Measurements from ENCODE around the gene CDK8. TPM values are rescaled to one million over a fixed set of nuclear protein-coding genes. Genes with fewer than 3 reads are reported as not detected.

CDK8 gene
- total RNA-seq, 3 donors from 2014 or later: 13.3 to 15.4 (median 13.8) TPM

- TF ChIP-seq POLR2A (IDR thresholded peaks at IDR 0.05) (no peak), POLR2AphosphoS5 (IDR thresholded peaks at IDR 0.05) (no peak), CTCF (IDR thresholded peaks at IDR 0.05) (no peak)
- Histone ChIP-seq H3K9me3 (no peaks in the 10 kb centered on the region), H3K4me1 (no peaks in the 10 kb centered on the region), H3K36me3 (peaks cover 7% of the 10 kb centered on the region), H3K27ac (no peak overlapping the region), H3K27me3 (no peaks in the 10 kb centered on the region), H3K4me3 (no peak overlapping the region)
- no peak for DNase-seq (ENCODE audit: low spot score in 2 of 2)
- intact Hi-C loops (cut with DNase I; ENCODE audit: low total_unique reads): no loop called here
These were observed 95.0 kb downstream of the CDK8 start for GRCh38 chr13:26348966-26349365.

GRCh38 chr13:26362261-26362660 lies 108.3 kb downstream of the CDK8 start:
- Histone ChIP-seq H3K27ac (no peak overlapping the region), H3K4me3 (no peak overlapping the region), H3K9me3 (no peaks in the 10 kb centered on the region), H3K4me1 (no peaks in the 10 kb centered on the region), H3K36me3 (no peaks in the 10 kb centered on the region), H3K27me3 (no peaks in the 10 kb centered on the region)
- intact Hi-C loops (cut with DNase I; ENCODE audit: low total_unique reads): no loop called here
- TF ChIP-seq CTCF (IDR thresholded peaks at IDR 0.05) (no peak), POLR2AphosphoS5 (IDR thresholded peaks at IDR 0.05) (no peak), POLR2A (IDR thresholded peaks at IDR 0.05) (no peak)
- no peak for DNase-seq (ENCODE audit: low spot score in 2 of 2)

- no peak overlapping the region for H3K27ac ChIP-seq
- no peaks in the 10 kb centered on the region for H3K36me3 ChIP-seq
- DNase-seq (ENCODE audit: low spot score in 2 of 2): no peak
These were observed 116.6 kb downstream of the CDK8 start for GRCh38 chr13:26370553-26370952.

GRCh38 chr13:26372747-26373146 lies 118.8 kb downstream of the CDK8 start:
- H3K4me1 ChIP-seq: no peaks in the 10 kb centered on the region
- no peak overlapping the region for H3K4me3 ChIP-seq
- intact Hi-C loops (cut with DNase I; ENCODE audit: low total_unique reads): no loop called here
- H3K9me3 ChIP-seq: no peaks in the 10 kb centered on the region
- no peaks in the 10 kb centered on the region for H3K27me3 ChIP-seq
- DNase-seq (ENCODE audit: low spot score in 2 of 2): no peak
- TF ChIP-seq CTCF (IDR thresholded peaks at IDR 0.05) (no peak), POLR2AphosphoS5 (IDR thresholded peaks at IDR 0.05) (no peak), POLR2A (IDR thresholded peaks at IDR 0.05) (no peak)
- no peaks in the 10 kb centered on the region for H3K36me3 ChIP-seq
- H3K27ac ChIP-seq: no peak overlapping the region

More at GRCh38 chr13:26370553-26370952, 116.6 kb downstream of the CDK8 start:
- Histone ChIP-seq H3K27me3 (no peaks in the 10 kb centered on the region), H3K4me3 (no peak overlapping the region), H3K9me3 (no peaks in the 10 kb centered on the region), H3K4me1 (no peaks in the 10 kb centered on the region)
- intact Hi-C loops (cut with DNase I; ENCODE audit: low total_unique reads): no loop called here
- TF ChIP-seq POLR2A (IDR thresholded peaks at IDR 0.05) (no peak), POLR2AphosphoS5 (IDR thresholded peaks at IDR 0.05) (no peak), CTCF (IDR thresholded peaks at IDR 0.05) (no peak)

GRCh38 chr13:26376430-26376829 lies 122.5 kb downstream of the CDK8 start:
- H3K36me3 ChIP-seq: no peaks in the 10 kb centered on the region
- no peaks in the 10 kb centered on the region for H3K27me3 ChIP-seq
- DNase-seq (ENCODE audit: low spot score in 2 of 2): no peak
- no peak overlapping the region for H3K4me3 ChIP-seq
- H3K9me3 ChIP-seq: no peaks in the 10 kb centered on the region
- no peaks in the 10 kb centered on the region for H3K4me1 ChIP-seq
- H3K27ac ChIP-seq: no peak overlapping the region
- intact Hi-C loops (cut with DNase I; ENCODE audit: low total_unique reads): no loop called here
- TF ChIP-seq POLR2A (IDR thresholded peaks at IDR 0.05): no peak
- no peak for TF ChIP-seq CTCF (IDR thresholded peaks at IDR 0.05)
- TF ChIP-seq POLR2AphosphoS5 (IDR thresholded peaks at IDR 0.05): no peak
